ENCODE results near the gene BANF1.

The BANF1 gene

DNA sequence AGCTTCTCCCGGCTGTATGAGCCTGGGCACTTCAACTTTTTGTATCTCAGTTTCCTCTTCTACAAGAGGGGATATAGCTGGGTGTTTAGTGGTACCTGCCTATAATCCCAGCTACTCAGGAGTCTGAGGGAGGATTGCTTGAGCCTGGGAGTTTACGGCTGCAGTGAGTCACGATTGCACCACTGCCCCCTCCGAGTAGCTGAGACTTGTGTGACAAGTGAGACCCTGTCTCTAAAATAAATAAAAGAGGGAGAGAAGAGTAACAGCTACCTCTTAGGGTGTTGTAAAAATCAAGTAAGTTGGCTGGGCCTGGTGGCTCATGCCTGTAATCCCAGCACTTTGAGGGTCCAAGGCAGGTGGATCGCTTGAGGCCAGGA is 34.0 kb downstream of the BANF1 start:
- H3K4me3 ChIP-seq (ENCODE audit: low read depth, low read length, poor library complexity, severe bottlenecking), result no peak overlapping the region
- H3K27me3 ChIP-seq (ENCODE audit: insufficient read depth, low read length), result no peaks in the 10 kb centered on the region; the same call in 1 of the 2 replicates
- H3K4me1 ChIP-seq (ENCODE audit: insufficient read depth, low read length, severe bottlenecking), result no peaks in the 10 kb centered on the region

DNA sequence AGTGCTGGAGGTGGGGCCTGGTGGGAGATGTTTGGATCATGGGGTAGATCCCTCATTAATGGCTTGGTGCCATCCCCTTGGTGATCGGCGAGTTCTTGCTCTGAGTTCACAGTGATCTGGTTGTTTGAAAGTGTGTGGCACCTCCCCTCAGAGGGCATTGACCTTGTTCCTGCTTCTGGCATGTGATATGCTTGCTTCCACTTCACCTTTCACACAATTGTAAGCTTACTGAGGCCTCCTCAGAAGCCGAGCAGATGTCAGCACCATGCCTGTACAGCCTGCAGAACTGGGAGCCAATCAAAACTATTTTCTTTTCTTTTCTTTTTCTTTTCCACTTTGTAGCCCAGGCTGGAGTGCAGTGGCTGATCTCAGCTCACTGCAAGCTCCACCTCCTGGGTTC is 35.0 kb downstream of the BANF1 start:
- no peak overlapping the region for H3K27ac ChIP-seq (ENCODE audit: low read depth, low read length, poor library complexity, severe bottlenecking)
- no peaks in the 10 kb centered on the region for H3K9me3 ChIP-seq (ENCODE audit: low read length)
- no peaks in the 10 kb centered on the region for H4K20me1 ChIP-seq (ENCODE audit: insufficient read depth, low read length)
- no peaks in the 10 kb centered on the region for H3K9me2 ChIP-seq (ENCODE audit: low read depth, low read length)
- H3K4me1 ChIP-seq (ENCODE audit: insufficient read depth, low read length, severe bottlenecking), result no peaks in the 10 kb centered on the region
- no peaks in the 10 kb centered on the region for H3F3A ChIP-seq (ENCODE audit: insufficient read depth, low read length)
- H3K27me3 ChIP-seq (ENCODE audit: insufficient read depth, low read length), result no peaks in the 10 kb centered on the region; the same call in 1 of the 2 replicates
- no peaks in the 10 kb centered on the region for H3K36me3 ChIP-seq (ENCODE audit: insufficient read depth, low read length)
- TF ChIP-seq, protein P1, sequence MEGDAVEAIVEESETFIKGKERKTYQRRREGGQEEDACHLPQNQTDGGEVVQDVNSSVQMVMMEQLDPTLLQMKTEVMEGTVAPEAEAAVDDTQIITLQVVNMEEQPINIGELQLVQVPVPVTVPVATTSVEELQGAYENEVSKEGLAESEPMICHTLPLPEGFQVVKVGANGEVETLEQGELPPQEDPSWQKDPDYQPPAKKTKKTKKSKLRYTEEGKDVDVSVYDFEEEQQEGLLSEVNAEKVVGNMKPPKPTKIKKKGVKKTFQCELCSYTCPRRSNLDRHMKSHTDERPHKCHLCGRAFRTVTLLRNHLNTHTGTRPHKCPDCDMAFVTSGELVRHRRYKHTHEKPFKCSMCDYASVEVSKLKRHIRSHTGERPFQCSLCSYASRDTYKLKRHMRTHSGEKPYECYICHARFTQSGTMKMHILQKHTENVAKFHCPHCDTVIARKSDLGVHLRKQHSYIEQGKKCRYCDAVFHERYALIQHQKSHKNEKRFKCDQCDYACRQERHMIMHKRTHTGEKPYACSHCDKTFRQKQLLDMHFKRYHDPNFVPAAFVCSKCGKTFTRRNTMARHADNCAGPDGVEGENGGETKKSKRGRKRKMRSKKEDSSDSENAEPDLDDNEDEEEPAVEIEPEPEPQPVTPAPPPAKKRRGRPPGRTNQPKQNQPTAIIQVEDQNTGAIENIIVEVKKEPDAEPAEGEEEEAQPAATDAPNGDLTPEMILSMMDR (IDR thresholded peaks at IDR 0.05; ENCODE audit: low read length), result no peak
- no peak for TF ChIP-seq EZH2 (IDR thresholded peaks at IDR 0.05; ENCODE audit: borderline replicate concordance, low read length)
- no peak overlapping the region for H3K9ac ChIP-seq (ENCODE audit: low read length)
- no peak overlapping the region for H2AFZ ChIP-seq (ENCODE audit: low read length)
- no peak overlapping the region for H3K4me2 ChIP-seq (ENCODE audit: low read length)
- no peaks in the 10 kb centered on the region for H3K79me2 ChIP-seq (ENCODE audit: insufficient read depth, low read length)
- H3K4me3 ChIP-seq (ENCODE audit: low read depth, low read length, poor library complexity, severe bottlenecking), result no peak overlapping the region

More for the DNA sequence above, 34.0 kb downstream of the BANF1 start:
- H3K36me3 ChIP-seq (ENCODE audit: insufficient read depth, low read length), result no peaks in the 10 kb centered on the region
- no peaks in the 10 kb centered on the region for H3K9me2 ChIP-seq (ENCODE audit: low read depth, low read length)
- H3K9me3 ChIP-seq (ENCODE audit: low read length), result no peaks in the 10 kb centered on the region
- no peak overlapping the region for H3K27ac ChIP-seq (ENCODE audit: low read depth, low read length, poor library complexity, severe bottlenecking)
- no peaks in the 10 kb centered on the region for H4K20me1 ChIP-seq (ENCODE audit: insufficient read depth, low read length)
- H3K9ac ChIP-seq (ENCODE audit: low read length), result no peak overlapping the region
- H3F3A ChIP-seq (ENCODE audit: insufficient read depth, low read length), result no peaks in the 10 kb centered on the region
- TF ChIP-seq, protein P1 (IDR thresholded peaks at IDR 0.05; ENCODE audit: low read length), result no peak
- no peak for TF ChIP-seq EZH2 (IDR thresholded peaks at IDR 0.05; ENCODE audit: borderline replicate concordance, low read length)
- no peak overlapping the region for H2AFZ ChIP-seq (ENCODE audit: low read length)
- H3K4me2 ChIP-seq (ENCODE audit: low read length), result no peak overlapping the region
- H3K79me2 ChIP-seq (ENCODE audit: insufficient read depth, low read length), result no peaks in the 10 kb centered on the region

DNA sequence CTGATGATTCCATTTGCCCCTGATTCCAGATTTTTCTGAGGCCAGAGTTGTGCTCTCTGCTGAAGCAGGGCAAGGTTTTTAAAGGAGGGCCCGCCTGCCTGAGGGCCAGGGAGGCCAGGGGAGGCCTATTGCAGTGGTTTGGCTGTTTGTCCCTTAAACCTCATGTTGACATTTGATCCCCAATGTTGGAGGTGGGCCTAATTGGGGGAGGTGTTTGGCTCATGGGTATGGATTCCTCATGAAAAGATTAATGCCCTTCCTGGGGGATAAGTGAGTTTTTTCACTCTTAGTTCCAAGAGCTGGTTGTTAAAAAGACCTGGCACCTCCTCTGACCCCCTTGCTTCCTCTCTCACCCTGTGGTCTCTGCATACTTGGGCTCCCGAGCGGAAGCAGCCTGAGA is 37.5 kb downstream of the BANF1 start:
- Histone ChIP-seq H3K9me2 (ENCODE audit: low read depth, low read length) (no peaks in the 10 kb centered on the region), H3K27ac (ENCODE audit: low read depth, low read length, poor library complexity, severe bottlenecking) (no peak overlapping the region), H3K4me1 (ENCODE audit: insufficient read depth, low read length, severe bottlenecking) (peaks cover 3% of the 10 kb centered on the region), H4K20me1 (ENCODE audit: insufficient read depth, low read length) (no peaks in the 10 kb centered on the region), H3K27me3 (ENCODE audit: insufficient read depth, low read length) (no peaks in the 10 kb centered on the region; the same call in 1 of the 2 replicates), H3K4me2 (ENCODE audit: low read length) (no peak overlapping the region), H3K79me2 (ENCODE audit: insufficient read depth, low read length) (no peaks in the 10 kb centered on the region), H3K36me3 (ENCODE audit: insufficient read depth, low read length) (no peaks in the 10 kb centered on the region), H3K4me3 (ENCODE audit: low read depth, low read length, poor library complexity, severe bottlenecking) (no peak overlapping the region), H2AFZ (ENCODE audit: low read length) (no peak overlapping the region), H3K9me3 (ENCODE audit: low read length) (no peaks in the 10 kb centered on the region), H3K9ac (ENCODE audit: low read length) (no peak overlapping the region), H3F3A (ENCODE audit: insufficient read depth, low read length) (no peaks in the 10 kb centered on the region)
- TF ChIP-seq, protein P1 (IDR thresholded peaks at IDR 0.05; ENCODE audit: low read length), result no peak
- TF ChIP-seq EZH2 (IDR thresholded peaks at IDR 0.05; ENCODE audit: borderline replicate concordance, low read length), result no peak

All from OCI-LY1 (cell line).